ENCODE measurements around the gene GOLPH3L.

- TF ChIP-seq CTCF (IDR thresholded peaks at IDR 0.05) (no peak), RCOR1 (IDR thresholded peaks at IDR 0.05; ENCODE audit: low read depth, low read length) (no peak), ZNF302 (CRISPR knock-in tag; IDR thresholded peaks at IDR 0.05) (no peak), POLR2A (IDR thresholded peaks at IDR 0.05; ENCODE audit: low read length) (no peak), RAD21 (conservative IDR thresholded peaks at IDR 0.05 in 1 of 2, IDR thresholded peaks at IDR 0.05 in 1 of 2) (no peak), RFX5 (IDR thresholded peaks at IDR 0.05) (no peak), SMC3 (IDR thresholded peaks at IDR 0.05) (no peak), NPAS2 (CRISPR knock-in tag; IDR thresholded peaks at IDR 0.05; ENCODE audit: borderline replicate concordance) (no peak), HDAC2 (IDR thresholded peaks at IDR 0.05) (no peak), MYC (IDR thresholded peaks at IDR 0.05; ENCODE audit: borderline replicate concordance, low read length) (no peak), ZC3H11A (IDR thresholded peaks at IDR 0.05) (no peak)
Observed at GRCh38 chr1:150649441-150650075, 47.4 kb downstream of the GOLPH3L start.

All from A549 (cell line).